ENCODE data around the gene FTSJ1.

FTSJ1 gene

DNA sequence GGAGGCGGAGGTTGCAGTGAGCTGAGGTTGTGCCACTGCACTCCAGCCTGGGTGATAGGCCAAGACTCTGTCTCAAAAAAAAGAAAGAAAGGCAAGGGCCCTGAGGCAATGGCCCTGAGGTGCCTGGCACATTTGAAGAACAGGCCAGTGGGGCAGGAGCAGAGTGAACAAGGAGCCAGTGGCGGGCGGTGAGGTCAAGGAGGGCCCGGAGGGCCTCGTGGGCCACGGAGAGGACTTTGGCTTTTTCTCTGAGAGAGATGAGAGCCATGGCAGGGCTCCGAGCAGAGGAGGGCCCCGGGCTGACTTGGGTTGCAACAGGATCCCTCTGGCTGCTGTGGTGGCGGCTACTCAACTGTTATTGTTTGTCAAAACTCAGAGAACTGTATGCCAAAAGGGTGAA lies 13.3 kb downstream of the FTSJ1 start:
- H3K79me2 ChIP-seq (ENCODE audit: insufficient read depth, low read length): no peaks in the 10 kb centered on the region
- H3K36me3 ChIP-seq (ENCODE audit: insufficient read depth, low read length): no peaks in the 10 kb centered on the region; the same call in 1 of the 2 replicates
- H3K4me3 ChIP-seq (ENCODE audit: low read length, poor library complexity, severe bottlenecking): no peak overlapping the region
- no peaks in the 10 kb centered on the region for H4K20me1 ChIP-seq (ENCODE audit: insufficient read depth, low read length, poor library complexity, severe bottlenecking)
- no peak overlapping the region for H3K4me2 ChIP-seq (ENCODE audit: low read depth, low read length, poor library complexity, severe bottlenecking)
- TF ChIP-seq, protein P1, sequence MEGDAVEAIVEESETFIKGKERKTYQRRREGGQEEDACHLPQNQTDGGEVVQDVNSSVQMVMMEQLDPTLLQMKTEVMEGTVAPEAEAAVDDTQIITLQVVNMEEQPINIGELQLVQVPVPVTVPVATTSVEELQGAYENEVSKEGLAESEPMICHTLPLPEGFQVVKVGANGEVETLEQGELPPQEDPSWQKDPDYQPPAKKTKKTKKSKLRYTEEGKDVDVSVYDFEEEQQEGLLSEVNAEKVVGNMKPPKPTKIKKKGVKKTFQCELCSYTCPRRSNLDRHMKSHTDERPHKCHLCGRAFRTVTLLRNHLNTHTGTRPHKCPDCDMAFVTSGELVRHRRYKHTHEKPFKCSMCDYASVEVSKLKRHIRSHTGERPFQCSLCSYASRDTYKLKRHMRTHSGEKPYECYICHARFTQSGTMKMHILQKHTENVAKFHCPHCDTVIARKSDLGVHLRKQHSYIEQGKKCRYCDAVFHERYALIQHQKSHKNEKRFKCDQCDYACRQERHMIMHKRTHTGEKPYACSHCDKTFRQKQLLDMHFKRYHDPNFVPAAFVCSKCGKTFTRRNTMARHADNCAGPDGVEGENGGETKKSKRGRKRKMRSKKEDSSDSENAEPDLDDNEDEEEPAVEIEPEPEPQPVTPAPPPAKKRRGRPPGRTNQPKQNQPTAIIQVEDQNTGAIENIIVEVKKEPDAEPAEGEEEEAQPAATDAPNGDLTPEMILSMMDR (conservative IDR thresholded peaks at IDR 0.05; ENCODE audit: low read length): no peak
- H3K9me3 ChIP-seq (ENCODE audit: insufficient read depth, low read depth, low read length): no peaks in the 10 kb centered on the region
- H3K4me1 ChIP-seq (ENCODE audit: insufficient read depth, low read length, poor library complexity, severe bottlenecking): no peaks in the 10 kb centered on the region
- no peak overlapping the region for H2AFZ ChIP-seq (ENCODE audit: low read length)
- H3F3A ChIP-seq (ENCODE audit: low read depth): no peaks in the 10 kb centered on the region
- no peaks in the 10 kb centered on the region for H3K27me3 ChIP-seq (ENCODE audit: insufficient read depth, low read length, poor library complexity, severe bottlenecking)
- H3K9ac ChIP-seq (ENCODE audit: low read depth, low read length, poor library complexity, severe bottlenecking): no peak overlapping the region
- no peaks in the 10 kb centered on the region for H3K9me2 ChIP-seq (replicated peaks; ENCODE audit: low read depth, low read length)

GRCh38 chrX:48489892-48490291 lies 13.9 kb downstream of the FTSJ1 start:
- no peak overlapping the region for H3K4me2 ChIP-seq (ENCODE audit: low read depth, low read length, poor library complexity, severe bottlenecking)
- H3K9me2 ChIP-seq (replicated peaks; ENCODE audit: low read depth, low read length): no peaks in the 10 kb centered on the region
- no peak overlapping the region for H3K4me3 ChIP-seq (ENCODE audit: low read length, poor library complexity, severe bottlenecking)
- no peak overlapping the region for H3K9ac ChIP-seq (ENCODE audit: low read depth, low read length, poor library complexity, severe bottlenecking)
- no peaks in the 10 kb centered on the region for H4K20me1 ChIP-seq (ENCODE audit: insufficient read depth, low read length, poor library complexity, severe bottlenecking)
- H3K36me3 ChIP-seq (ENCODE audit: insufficient read depth, low read length): no peaks in the 10 kb centered on the region; the same call in 1 of the 2 replicates
- H3K27me3 ChIP-seq (ENCODE audit: insufficient read depth, low read length, poor library complexity, severe bottlenecking): no peaks in the 10 kb centered on the region
- H2AFZ ChIP-seq (ENCODE audit: low read length): no peak overlapping the region
- TF ChIP-seq, protein P1 (conservative IDR thresholded peaks at IDR 0.05; ENCODE audit: low read length): no peak
- no peak for TF ChIP-seq EZH2phosphoT487 (IDR thresholded peaks at IDR 0.05; ENCODE audit: borderline replicate concordance)
- H3K9me3 ChIP-seq (ENCODE audit: insufficient read depth, low read depth, low read length): no peaks in the 10 kb centered on the region
- no peaks in the 10 kb centered on the region for H3F3A ChIP-seq (ENCODE audit: low read depth)
- no peaks in the 10 kb centered on the region for H3K79me2 ChIP-seq (ENCODE audit: insufficient read depth, low read length)
- no peaks in the 10 kb centered on the region for H3K4me1 ChIP-seq (ENCODE audit: insufficient read depth, low read length, poor library complexity, severe bottlenecking)

DNA sequence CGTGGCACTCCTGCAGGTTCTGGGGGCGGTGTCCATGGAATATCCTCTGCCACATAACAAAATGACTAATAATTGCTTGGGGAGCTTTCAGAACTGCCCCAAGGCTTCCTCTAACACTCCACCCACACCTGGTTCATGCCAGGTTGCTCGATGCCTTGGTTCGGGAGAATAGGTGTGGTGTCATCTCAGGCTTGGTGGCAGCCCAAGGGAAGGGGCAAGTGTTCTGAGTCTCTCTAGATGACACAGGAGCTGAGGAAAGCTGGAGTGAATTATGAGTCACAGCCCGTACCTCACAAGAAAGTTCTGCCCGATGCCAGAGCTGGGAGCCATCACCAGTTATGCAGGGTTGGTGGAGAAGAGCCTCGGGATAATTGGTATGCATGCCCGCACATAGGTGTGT lies 14.7 kb downstream of the FTSJ1 start:
- Histone ChIP-seq H3K9me3 (ENCODE audit: insufficient read depth, low read depth, low read length) (no peaks in the 10 kb centered on the region), H3K9me2 (replicated peaks; ENCODE audit: low read depth, low read length) (no peaks in the 10 kb centered on the region), H3K4me2 (ENCODE audit: low read depth, low read length, poor library complexity, severe bottlenecking) (no peak overlapping the region), H3F3A (ENCODE audit: low read depth) (no peaks in the 10 kb centered on the region), H3K4me3 (ENCODE audit: low read length, poor library complexity, severe bottlenecking) (no peak overlapping the region), H4K20me1 (ENCODE audit: insufficient read depth, low read length, poor library complexity, severe bottlenecking) (no peaks in the 10 kb centered on the region), H3K36me3 (ENCODE audit: insufficient read depth, low read length) (no peaks in the 10 kb centered on the region; the same call in 1 of the 2 replicates), H3K27me3 (ENCODE audit: insufficient read depth, low read length, poor library complexity, severe bottlenecking) (no peaks in the 10 kb centered on the region), H3K79me2 (ENCODE audit: insufficient read depth, low read length) (no peaks in the 10 kb centered on the region), H3K4me1 (ENCODE audit: insufficient read depth, low read length, poor library complexity, severe bottlenecking) (no peaks in the 10 kb centered on the region), H3K9ac (ENCODE audit: low read depth, low read length, poor library complexity, severe bottlenecking) (no peak overlapping the region), H2AFZ (ENCODE audit: low read length) (no peak overlapping the region)
- TF ChIP-seq, protein P1 (conservative IDR thresholded peaks at IDR 0.05; ENCODE audit: low read length): no peak
- no peak for TF ChIP-seq EZH2phosphoT487 (IDR thresholded peaks at IDR 0.05; ENCODE audit: borderline replicate concordance)
